HG02763 (cell line): ENCODE measurements around the gene FBP1.

Experiments used
- ATAC-seq: cut with Tn5 transposase; IDR thresholded peaks from one replicate; pipeline ENCODE4 v1.9.1; 2021; ENCODE audit warnings: mild to moderate bottlenecking, moderate library complexity; ENCODE audit not compliant: unreplicated experiment

The FBP1 gene

DNA sequence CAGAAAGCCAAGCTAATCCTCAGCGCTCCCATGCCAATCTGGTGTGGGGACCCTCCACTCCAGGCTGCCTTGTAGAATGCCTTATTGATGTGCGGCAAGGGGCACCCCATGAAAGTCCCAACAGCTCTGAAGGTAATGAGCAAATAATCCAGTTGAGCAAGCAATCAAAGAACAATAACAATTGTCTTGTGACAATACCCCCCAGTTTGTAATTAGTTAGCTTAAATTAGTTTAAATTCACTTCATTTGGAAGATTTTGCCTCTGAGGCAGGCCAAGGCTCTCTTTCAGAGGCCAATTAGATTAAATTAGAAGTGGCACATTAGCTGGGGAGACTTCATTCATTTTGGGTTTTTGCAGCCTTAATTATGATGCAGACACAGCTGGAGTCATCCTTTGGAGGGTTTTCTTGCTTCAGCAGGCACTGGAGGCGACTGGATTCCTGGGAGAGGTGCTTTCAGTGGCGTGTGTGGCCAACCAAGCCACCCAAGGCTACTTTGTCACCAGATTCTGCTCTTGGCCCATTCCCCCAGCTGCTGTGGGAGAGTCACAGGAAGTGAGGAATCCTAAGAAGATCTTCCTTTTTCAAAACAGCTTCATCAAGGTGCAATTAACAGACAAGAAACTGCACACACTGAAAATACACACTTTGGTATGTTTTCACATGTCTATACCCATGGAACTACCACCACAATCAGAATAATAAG, 17.9 kb upstream of the FBP1 start:
- ATAC-seq = no peak

DNA sequence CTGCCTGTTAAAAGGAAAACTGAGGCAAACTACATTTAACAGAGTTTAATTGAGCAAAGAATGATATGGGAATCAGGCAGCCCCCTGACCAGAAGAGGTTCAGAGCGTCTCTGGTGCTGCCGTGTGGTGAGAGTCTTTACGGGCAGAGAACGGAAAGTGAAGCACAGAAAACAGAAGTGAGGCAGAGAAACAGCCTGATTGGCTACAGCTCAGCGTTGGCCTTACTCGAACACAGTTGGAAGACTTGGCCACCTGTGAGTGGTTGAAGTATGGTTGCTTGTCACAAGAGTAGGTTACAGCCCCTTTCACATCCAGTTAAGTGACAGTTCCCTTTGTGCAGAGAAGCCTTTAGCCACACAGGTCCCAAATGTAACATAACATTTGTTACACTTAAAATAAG, 16.9 kb upstream of the FBP1 start:
- peak; percentile 96 for ATAC-seq

DNA sequence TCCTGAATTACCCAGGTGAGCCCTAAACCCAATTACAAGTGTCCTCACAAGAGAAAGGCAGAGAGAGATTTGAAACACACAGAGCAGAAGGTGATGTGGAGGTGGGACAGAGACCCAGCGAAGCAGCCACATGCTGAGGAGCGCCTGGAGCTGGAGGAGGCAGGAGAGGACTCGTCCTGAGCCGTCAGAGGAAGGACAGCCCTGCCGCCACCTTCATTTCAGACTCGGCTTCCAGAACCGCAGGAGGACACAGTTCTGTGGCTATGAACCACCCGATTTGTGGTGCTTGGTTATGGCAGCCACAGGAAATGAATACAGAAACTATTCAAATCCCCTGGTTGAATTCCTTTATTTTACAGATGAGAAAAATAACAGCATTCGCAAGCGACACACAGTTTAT, 16.4 kb upstream of the FBP1 start:
- no peak for ATAC-seq

DNA sequence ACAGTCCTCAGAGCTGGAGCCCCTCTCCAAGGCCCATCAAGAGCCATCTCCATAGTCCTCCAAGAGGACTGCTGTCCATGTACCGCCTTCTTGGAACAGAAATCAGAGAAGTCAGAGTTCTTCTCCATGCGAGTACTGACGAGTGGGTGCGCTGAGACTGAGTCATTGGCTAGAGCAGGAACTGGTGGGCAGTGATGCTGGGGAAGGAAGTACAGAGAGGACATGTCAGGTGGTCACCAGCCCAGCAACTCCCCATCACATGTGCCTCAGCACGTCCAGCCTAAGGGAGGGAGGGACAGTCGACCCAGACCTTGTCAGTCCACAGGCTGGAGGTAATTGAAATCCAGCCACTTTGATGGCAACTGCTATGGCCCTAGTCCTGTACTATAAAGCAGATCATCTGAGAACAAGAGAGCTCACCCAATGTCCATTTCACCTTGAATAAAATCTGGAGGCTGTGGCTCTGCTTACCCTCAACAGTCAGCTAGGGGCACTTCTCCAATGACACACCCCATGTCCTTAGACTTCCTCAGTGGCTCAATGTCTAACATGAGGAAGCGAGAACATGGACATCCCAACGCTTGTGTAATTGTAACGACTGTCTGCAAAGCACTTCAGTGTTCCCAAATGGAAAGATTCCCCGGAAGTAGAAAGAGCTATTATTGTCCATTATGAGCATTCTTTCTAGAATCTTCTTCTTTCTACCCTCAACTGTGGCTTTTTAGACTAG, 15.0 kb upstream of the FBP1 start:
- ATAC-seq = no peak

DNA sequence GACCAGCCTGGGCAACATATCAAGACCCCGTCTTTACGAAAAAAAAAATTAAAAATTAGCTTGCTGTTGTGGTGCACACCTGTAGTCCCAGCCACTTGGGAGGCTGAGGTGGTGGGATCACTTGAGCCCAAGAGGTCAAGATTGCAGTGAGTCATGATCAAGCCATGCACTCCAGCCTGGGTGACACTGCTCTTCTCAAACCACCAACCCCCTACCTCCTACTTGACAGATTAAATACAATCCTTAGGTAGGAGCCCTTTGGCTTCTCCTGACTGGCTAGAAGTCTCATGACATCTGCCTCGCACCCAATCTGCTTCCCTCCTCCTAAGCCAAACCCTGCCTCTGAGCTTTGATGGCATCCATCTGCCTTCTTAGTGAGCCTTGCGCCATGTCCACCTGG, 11.6 kb upstream of the FBP1 start:
- no peak for ATAC-seq

DNA sequence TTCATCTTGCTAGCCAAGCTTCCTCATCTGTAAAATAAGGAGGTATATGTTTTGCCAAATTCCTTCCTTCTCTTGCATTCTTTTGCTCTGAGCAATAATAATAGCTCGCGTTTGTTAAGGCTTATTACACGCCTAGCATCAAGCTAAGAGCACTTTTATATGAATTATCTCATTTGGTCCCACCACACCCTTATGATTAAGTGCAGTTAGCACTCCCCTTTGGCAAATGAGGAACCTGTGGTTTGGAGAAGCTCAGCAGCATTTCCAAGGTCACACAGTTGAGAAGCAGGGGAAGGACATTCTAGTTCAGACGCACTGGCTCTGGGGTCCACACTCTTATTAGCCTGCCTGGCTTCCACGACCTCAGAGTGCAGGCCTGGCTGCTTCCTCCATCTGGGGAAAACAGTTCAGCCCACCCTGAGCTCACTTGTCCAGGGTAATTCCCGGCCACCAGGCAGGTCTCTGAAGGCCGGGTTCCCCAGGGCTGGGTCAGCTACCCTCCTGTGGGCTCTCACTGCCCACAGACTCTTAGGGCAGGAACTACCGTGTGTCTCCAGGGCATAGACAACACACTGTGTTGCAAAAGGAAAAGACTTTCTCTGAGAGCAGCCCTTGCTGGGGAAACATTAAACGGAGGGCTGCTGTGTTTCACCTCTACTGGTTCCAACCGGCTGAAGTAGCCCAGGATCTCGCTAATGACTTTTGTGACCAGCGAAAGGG, 9.9 kb upstream of the FBP1 start:
- ATAC-seq = no peak

DNA sequence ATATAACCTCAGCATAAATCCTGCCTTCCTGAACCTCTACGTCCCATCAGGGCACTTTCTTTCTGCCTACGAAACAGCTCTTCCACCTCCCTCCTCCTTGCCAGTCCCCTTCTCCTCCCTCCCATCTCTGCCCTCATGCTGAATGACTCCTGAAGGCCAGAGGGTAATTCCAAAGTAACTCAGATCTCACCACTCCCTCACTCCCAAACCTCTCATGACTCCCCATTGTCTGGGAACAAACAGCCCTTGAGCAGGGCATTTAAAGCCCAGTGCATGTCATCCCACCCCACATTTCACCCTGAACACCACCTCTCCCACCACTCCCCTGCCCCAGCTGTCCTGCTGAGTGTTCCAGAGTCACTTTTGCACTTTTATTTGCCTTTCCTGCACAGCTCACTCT, 8.9 kb upstream of the FBP1 start:
- ATAC-seq = no peak

DNA sequence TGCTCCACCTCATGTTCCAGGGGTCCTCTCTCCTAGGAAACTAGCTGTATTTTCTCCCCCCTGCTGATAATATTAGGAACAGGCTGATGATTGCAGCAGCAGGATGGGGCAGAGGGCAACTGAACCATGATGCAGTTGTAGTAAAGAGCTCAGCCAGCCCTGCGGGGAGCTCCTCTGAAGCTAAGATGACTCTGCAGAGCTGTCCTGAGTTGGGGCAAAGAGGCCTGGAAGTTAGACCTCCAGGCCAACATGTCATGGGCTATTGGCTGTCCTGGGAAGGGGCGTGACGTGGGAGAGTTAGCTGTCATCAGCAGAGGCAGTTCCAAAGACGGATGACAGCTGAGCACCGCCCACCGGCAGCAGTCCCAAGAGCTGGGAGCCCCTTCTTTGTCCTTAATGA, 6.6 kb upstream of the FBP1 start:
- ATAC-seq = no peak

DNA sequence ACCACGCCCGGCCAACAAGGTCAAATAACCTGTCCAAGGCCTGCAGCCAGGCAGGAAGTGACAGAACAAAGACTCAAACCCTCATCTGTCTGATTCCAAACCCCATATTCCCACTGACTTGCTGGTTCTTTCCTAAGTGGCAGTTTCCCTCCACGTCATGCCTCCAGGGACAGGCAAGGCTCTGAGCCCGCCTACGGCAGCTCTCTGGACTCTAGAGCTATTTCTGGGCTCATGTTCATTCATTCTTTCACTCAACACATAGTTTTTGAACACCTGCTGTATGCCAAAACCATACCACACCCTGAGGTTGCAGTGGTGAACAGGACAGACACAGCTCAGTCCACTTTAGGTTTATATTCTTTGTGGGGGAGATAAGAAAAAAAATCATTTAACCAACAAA, 5.2 kb upstream of the FBP1 start:
- no peak for ATAC-seq

DNA sequence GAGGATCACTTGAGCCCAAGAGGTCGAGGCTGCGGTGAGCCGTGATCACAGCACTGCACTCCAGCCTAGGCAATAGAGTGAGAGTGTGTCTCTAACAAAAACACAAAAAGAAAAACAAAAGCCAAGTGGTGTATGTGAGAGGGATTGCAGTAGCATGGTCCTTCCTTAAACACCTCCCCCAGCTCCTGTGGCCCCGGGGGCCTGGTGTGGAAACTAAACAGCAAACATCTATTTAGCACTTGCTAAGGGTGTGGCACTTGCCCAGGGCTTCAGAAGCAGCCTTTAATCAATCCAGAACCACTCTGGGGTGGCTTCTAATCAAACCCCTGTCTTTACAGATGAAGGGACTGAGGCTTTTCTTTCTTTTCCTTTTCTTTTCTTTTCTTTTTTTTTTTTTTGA, 4.4 kb upstream of the FBP1 start:
- ATAC-seq = no peak

DNA sequence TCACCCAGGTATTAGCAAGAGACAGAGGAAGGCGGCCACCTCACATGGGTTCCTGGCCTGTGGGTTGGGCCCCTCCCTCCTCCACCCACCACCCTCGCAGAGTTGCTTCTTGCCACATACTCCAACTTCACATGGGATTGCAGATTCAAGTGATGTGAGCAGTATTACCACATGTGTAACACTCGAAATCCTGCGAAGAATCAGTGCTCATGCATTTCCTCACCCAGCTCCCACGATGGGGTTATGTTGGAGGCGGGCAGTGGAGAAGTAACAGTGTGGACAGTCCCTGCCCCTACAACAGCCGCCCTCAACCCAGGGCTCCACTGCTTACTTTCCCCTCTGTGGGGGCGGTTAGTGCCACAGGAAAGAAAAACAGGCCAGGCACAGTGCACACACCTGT, 3.9 kb upstream of the FBP1 start:
- no peak for ATAC-seq

DNA sequence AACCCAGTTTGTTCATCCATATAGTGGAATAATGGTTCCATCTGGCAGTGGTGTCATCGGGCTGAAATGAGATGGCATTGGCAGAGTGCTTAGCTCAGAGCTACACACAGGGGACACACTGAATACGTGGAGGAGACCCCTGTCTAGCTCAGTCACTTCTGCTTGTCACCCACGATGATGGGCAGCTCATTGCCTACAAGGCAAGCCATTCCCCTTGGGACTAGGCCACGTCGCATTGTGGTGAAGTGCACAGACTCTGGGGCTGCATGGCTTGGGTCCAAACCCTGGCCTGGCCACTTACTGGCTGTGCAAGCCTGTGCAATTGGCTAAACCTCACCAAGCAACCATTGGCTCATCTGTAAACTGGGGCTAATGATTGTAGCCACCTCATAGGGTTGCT, 3.2 kb upstream of the FBP1 start:
- no peak for ATAC-seq

DNA sequence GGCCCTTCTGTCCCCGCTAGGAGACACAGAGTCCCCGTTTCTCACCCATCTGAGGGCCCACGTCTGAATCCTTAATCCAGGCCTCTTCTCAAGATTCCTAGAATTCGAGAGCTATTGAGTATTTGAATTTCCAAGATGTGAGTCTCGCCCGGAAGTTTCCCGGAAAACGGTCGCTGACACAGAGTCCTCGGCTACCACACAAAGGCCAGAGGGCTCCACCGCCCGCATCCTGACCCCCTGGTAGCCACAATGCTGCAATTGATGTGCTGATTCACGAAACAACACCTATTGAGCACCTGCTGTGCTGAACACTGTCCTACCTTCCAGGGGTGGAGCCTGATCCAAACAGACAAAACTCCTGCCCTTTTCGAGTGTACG, 670 bp upstream of the FBP1 start:
- no peak for ATAC-seq

DNA sequence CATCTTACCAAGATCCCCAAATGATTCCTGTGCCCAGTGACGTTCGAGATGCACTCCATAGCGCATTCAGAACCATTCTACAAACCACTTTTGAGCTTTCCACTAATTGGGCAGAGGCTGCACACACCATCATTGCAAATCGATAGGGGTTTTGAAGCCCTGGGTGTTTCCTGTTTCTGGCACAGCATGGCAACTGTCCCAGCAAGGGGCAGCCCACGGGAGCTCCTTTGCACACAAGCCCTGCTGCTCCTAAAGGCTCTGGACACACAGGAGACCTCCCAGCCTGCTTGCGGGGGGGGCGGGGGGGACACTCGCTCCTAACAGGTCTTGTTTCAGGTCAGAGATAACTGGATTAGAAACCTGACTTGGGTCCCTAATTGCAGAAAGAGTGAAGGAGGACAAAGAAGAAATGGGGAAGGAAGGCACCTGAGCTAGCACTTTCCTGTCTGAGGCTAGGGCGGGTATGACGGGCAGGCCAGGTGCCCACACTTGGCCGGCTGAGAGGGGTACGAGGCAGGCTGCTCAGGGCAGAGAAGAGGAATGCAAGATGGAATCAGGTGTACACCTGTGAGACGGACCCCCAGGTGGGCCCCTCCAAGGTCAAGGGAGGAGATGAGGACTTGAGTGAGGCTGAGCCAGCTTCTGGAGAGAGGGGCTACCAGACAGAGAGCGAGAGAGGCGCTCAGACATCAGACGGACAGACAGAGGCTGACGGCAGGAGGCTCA, 820 bp downstream of the FBP1 start:
- ATAC-seq = no peak

DNA sequence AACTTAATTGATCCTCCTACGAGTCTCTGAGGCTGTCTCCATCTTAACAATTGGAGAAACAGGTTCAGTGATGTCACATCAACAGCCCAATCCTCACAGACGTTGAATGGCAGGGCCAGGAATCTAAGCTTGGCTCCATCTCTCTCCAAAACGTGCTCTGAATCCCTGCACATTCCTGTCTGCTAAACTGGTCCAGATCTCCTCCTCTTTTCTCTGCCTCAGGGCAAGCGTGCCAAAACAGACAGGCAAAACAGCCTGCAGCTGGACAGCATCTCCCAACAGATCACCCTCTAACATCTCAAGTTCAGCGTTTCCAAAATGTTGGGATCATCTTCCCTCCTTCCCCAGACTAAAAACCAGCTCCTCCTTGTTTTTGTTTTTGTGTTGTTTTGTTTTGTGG, 6.6 kb downstream of the FBP1 start:
- no peak for ATAC-seq

DNA sequence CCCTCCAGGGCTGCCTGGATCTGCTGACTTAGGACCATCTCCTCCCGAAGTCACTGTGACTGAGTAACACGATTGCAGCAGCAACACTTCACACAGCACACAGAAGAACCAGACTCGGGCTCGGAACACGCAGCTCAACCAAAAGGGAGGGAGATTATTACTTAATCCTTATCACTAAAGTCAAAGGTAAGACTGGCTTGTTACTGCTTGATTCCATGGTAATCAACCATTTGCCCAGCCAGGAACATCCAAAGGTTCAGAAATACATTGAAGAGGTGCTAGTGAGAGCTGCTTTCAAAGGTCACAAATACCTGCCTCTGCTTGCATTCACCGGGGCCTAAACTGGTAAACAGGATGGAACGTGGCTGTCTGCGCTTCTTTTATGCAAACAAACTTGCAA, 7.7 kb downstream of the FBP1 start:
- no peak for ATAC-seq

DNA sequence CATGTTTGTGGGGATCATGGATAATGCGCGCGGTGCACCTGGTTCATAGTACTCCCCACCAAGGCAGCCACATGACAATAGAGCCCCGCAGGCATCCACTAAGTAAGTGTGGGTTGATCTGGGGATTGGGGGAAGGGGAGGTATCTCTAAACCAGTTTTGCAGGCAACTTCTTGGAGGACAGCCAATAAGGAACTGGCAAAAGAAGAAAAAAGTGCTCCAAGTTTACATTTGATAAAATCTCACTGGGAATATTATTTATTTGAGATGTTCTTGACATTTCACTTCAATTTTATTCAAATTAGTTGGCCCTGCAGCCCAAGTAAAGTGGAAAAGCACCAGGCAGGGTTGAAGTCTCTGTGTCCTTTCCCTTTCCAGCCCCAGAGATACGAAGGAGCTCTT, 8.5 kb downstream of the FBP1 start:
- no peak for ATAC-seq

DNA sequence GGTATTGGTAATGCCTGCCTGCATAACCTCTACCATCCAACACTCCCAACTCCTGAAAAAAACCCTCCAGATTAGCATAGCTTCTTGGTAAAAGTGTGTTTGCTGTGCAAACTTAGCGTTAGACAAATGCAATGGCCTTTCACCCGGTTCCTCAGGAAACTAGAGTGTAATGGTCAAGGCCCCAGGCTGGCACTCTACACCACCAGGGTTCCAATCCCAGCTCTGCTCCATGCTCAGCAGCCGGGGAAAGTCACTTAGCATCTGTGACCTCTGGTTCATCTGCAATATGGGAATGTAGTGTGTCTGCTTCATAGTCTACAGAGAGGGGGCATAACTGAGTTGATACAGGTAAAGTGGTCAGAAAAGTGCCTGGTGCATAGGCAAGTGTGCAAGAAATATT, 9.0 kb downstream of the FBP1 start:
- ATAC-seq = no peak

DNA sequence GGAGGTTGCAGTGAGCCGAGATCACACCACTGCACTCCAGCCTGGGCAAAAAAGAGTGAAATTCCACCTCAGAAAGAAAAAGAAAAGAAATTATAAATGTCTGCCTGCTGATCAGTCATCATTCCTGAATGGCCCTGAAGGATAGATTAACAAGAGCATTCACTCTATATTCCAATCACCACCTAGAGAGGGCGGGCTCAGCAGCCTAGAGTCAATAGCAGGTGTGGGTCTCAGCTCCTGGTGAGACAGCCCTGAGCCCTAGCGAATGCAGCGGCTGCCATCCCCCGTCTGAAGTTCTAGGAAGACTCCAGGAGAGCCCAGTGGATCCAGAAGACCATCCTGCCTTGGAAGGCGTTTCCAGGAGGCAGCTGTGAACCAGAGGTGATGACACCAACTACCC, 12.0 kb downstream of the FBP1 start:
- ATAC-seq = no peak

DNA sequence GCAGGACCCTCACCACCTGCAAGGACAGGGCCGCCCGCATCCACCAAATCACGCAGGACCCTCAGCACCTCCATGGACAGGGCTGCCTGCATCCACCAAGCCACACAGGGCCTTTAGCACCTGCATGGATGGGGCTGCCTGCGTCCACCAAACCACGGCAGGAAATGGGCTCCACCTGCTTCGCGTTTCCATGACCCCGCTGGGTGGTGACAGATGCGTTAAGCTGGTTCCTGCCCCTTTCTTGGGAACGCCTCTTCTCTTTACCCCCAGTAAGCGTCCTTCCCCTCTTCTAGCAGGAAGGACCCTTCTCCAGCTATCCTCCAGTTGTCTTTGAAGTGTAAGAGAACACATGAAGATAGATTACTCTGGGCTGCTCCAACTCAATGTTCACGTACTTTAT, 13.5 kb downstream of the FBP1 start:
- ATAC-seq = no peak

DNA sequence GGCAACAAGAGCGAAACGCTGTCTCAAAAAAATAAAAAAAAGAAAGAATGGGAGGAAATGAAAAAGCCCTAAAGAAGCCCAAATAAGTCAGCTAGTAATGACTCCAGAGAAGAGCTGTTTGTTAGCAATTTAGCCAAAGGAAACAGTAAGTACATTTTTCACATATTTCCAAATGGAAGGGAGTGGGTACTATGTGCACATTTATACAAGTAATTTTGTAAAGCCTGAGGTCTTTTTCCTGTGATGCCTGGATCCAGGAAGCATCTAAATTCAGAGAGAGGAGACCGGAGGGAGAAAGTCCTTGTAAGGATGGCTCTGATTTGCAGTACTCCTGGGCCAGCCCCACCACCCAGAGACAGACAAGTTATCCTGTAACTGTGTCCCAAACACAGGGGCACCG, 14.7 kb downstream of the FBP1 start:
- ATAC-seq = no peak

DNA sequence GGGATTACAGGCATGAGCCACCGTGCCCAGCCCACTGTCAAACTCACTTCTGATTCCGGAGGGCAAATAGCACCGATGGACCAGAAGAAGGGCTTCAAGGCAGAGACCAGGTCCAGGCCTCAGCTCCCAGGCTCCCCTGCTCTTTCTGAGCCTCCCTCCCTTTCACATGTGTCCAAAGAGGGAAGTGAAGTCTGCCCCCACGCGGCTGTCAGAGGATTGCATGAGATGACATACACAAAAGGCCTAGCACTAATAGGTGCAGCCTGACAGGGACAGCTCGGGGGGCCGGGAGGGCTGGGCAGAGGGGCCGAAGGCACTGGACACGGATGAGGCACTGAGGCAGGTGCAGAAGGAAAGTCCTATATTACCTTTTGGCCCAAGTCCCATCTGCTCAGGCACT, 16.1 kb downstream of the FBP1 start:
- ATAC-seq = no peak
